Activated CD4-positive, alpha-beta T cell treated with anti-CD3 and anti-CD28 coated beads, Interleukin-2, amount 10 ng/mL, durations not matched to agents 7 days and 5 days (primary cell): ENCODE data around the gene IGHMBP2. TPM values are rescaled to one million over a fixed set of nuclear protein-coding genes. Genes with fewer than 3 reads are reported as not detected.

Experiments
- CTCF ChIA-PET: fragments of 350-600 bp; sonication (Branson Sonifier 250); formaldehyde crosslinking; loops from one replicate; lab custom pipeline; 2021; ENCODE audit warnings: antibody characterized with exemption; lab: Charles Lee
- POLR2A ChIA-PET: fragments of 350-600 bp; sonication (Branson Sonifier 250); formaldehyde crosslinking; loops from one replicate; lab custom pipeline; 2021; ENCODE audit warnings: antibody characterized with exemption; lab: Charles Lee
- DNase-seq: peaks from one replicate; pipeline ENCODE4 v3.0.0-alpha.2; 2020
- H3K27ac Mint-ChIP-seq: one replicate; pipeline ENCODE4 v1.8.0; 2021; ENCODE audit warnings: mild to moderate bottlenecking, moderate library complexity, mixed read lengths
- H3K27me3 Mint-ChIP-seq: one replicate; pipeline ENCODE4 v1.8.0; 2021; ENCODE audit warnings: mixed read lengths
- H3K36me3 Mint-ChIP-seq: one replicate; pipeline ENCODE4 v1.8.0; 2021; ENCODE audit warnings: low read depth, mixed read lengths
- H3K4me1 Mint-ChIP-seq: one replicate; pipeline ENCODE4 v1.8.0; 2021; ENCODE audit warnings: mixed read lengths
- H3K4me3 Mint-ChIP-seq: one replicate; pipeline ENCODE4 v1.8.0; 2021; ENCODE audit warnings: mild to moderate bottlenecking, moderate library complexity, mixed read lengths
- H3K9me3 Mint-ChIP-seq: one replicate; pipeline ENCODE4 v1.8.0; 2021; ENCODE audit warnings: mixed read lengths
- total RNA-seq, 2 experiments: library from RNA; stranded (reverse); gene quantifications; one replicate each; pipeline ENCODE4 v1.2.3, GENCODE V29; 2021

The IGHMBP2 gene
- total RNA-seq, 2 experiments from 2014 or later = 23.9 to 28.3 TPM

DNA sequence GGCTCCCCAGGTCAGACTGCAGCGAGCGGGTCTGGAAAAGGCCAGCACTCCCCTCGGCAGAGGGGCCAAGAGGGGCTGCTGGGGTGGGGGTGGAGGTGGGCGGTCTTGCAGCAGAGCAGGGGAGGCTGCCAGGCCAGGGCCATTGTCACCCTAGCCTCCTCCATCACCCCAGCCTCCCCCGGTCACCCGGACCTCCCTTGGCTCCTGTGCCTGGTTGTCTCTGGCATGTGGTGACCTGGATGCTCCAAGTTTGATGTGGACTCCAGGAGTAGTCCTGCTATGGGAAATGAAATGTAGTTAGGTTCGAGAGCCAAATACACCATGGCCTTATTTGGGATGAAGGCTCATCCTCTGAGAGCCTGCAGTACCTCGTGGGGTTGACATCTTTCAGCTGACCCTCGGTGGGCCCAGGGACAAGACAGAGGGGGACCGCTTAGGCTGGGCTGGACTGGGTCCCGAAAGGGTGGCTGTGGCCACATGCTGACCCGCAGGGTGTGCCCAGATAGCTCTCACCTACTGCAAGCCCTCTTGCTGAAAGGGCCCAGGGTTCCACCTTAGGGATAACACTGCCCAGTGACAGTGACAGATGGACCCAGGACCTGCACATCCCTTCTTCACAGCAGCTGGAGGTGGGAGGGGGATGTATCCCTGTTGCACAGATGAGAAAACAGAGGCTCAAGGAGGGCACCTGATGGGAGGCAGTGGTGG is 53.0 kb downstream of the IGHMBP2 start:
- H3K4me3 Mint-ChIP-seq = no peak overlapping the region
- ChIA-PET CTCF (interaction anchor here (1.0 kb wide), 1 partner anchor 14 kb away, joined by 4 read pairs; no protein-coding TSS in a partner anchor), POLR2A (no interaction called here)
- H3K4me1 Mint-ChIP-seq = peaks cover 2% of the 10 kb centered on the region
- no peak for DNase-seq
- no peak overlapping the region for H3K27ac Mint-ChIP-seq
- no peaks in the 10 kb centered on the region for H3K27me3 Mint-ChIP-seq
- H3K36me3 Mint-ChIP-seq = no peaks in the 10 kb centered on the region
- H3K9me3 Mint-ChIP-seq = no peaks in the 10 kb centered on the region

DNA sequence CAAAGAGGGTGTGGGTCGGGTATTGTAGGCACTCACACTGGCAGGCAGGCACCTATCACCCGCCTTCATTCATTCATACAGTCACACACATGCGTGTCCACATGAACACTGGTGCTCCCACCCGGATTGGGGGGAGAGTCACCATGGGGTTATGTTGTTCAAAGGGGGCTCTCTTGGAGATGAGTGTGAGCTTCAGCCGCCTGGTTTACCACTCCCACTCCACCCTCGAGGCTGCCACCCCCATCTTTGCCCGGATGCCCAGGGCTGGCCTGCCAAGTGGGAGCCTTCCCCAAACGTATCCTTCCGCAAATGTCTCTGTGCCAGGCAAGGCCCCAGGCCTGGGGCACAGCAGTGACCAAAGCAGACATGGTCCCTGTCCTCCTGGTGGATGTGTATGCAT is 54.5 kb downstream of the IGHMBP2 start:
- Mint-ChIP-seq H3K9me3 (no peaks in the 10 kb centered on the region), H3K4me1 (peaks cover 9% of the 10 kb centered on the region), H3K4me3 (no peak overlapping the region), H3K27me3 (no peaks in the 10 kb centered on the region), H3K36me3 (peaks cover 7% of the 10 kb centered on the region), H3K27ac (no peak overlapping the region)
- ChIA-PET POLR2A (no interaction called here), CTCF (interaction anchor here (0.5 kb wide), 1 partner anchor 50 kb away, joined by 3 read pairs; no protein-coding TSS in a partner anchor)
- no peak for DNase-seq

DNA sequence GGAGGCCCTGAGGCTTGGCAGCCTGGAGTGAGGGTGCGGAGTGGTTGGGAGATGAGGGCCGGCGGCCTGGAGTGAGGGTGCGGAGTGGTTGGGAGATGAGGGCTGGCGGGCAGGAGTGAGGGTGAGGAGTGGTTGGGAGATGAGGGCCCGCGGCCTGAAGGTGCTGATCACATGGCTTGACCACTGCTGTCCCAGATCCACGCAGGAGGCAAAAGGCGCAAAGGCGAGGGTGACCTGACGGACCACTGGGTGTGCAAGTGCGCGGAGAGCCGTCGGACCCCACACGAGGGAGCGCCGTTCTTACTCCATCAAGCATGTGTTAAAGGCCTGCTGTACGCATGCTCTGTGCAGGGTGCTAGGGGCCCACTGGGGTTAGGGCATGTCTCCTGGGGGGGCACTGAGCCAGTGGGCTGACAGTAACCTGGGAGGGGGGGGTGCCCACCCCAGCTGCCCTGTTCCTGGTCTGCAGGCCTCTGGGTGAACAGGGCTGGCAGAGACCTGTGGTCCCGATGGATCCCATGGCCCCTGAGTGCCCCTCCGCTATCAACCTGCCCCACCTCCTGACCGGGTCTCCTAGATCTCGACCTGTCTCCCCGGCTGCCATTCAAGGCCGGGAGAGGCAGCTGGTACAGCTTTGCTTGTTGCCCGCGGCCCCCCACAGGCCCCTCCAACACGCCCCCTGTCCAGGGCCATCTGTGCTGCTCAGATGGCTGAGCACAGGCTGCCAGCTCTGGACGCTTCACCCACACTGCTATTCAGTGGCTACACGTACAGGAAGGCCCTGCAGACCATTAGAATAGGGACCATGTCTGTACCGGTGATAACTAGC is 56.0 kb downstream of the IGHMBP2 start:
- CTCF ChIA-PET = no interaction called here
- H3K4me3 Mint-ChIP-seq = no peak overlapping the region

GRCh38 chr11:68960294-68961071 is 56.8 kb downstream of the IGHMBP2 start:
- Mint-ChIP-seq H3K9me3 (no peaks in the 10 kb centered on the region), H3K4me3 (no peak overlapping the region), H3K4me1 (peaks cover 10% of the 10 kb centered on the region), H3K27me3 (no peaks in the 10 kb centered on the region), H3K27ac (no peak overlapping the region), H3K36me3 (peaks cover 10% of the 10 kb centered on the region)
- ChIA-PET CTCF (no interaction called here), POLR2A (no interaction called here)
- DNase-seq = no peak

More for the DNA sequence above, 56.0 kb downstream of the IGHMBP2 start:
- Mint-ChIP-seq H3K27me3 (no peaks in the 10 kb centered on the region), H3K27ac (no peak overlapping the region), H3K4me1 (peaks cover 12% of the 10 kb centered on the region), H3K36me3 (peaks cover 10% of the 10 kb centered on the region), H3K9me3 (no peaks in the 10 kb centered on the region)
- POLR2A ChIA-PET = no interaction called here
- DNase-seq = no peak

- H3K27me3 Mint-ChIP-seq = no peaks in the 10 kb centered on the region
- POLR2A ChIA-PET = no interaction called here
- DNase-seq = no peak
- no peak overlapping the region for H3K4me3 Mint-ChIP-seq
- peaks cover 11% of the 10 kb centered on the region for H3K36me3 Mint-ChIP-seq
- CTCF ChIA-PET = no interaction called here
- peaks cover 17% of the 10 kb centered on the region for H3K4me1 Mint-ChIP-seq
- no peak overlapping the region for H3K27ac Mint-ChIP-seq
- H3K9me3 Mint-ChIP-seq = no peaks in the 10 kb centered on the region
These were observed 57.6 kb downstream of the IGHMBP2 start for GRCh38 chr11:68961245-68961644.

GRCh38 chr11:68962527-68963250 is 59.0 kb downstream of the IGHMBP2 start:
- CTCF ChIA-PET = no interaction called here
- peaks cover 25% of the 10 kb centered on the region for H3K4me1 Mint-ChIP-seq
- H3K27ac Mint-ChIP-seq = peak overlapping the region; percentile 91
- no peaks in the 10 kb centered on the region for H3K27me3 Mint-ChIP-seq
- POLR2A ChIA-PET = no interaction called here
- H3K36me3 Mint-ChIP-seq = peaks cover 13% of the 10 kb centered on the region
- H3K9me3 Mint-ChIP-seq = no peaks in the 10 kb centered on the region
- DNase-seq = peak; percentile 29
- H3K4me3 Mint-ChIP-seq = no peak overlapping the region

GRCh38 chr11:68963779-68964178 is 60.1 kb downstream of the IGHMBP2 start:
- POLR2A ChIA-PET = no interaction called here
- CTCF ChIA-PET = no interaction called here
- H3K27ac Mint-ChIP-seq = peak overlapping the region; percentile 72
- no peak for DNase-seq
- peaks cover 13% of the 10 kb centered on the region for H3K36me3 Mint-ChIP-seq
- no peaks in the 10 kb centered on the region for H3K9me3 Mint-ChIP-seq
- H3K4me3 Mint-ChIP-seq = no peak overlapping the region
- peaks cover 25% of the 10 kb centered on the region for H3K4me1 Mint-ChIP-seq
- H3K27me3 Mint-ChIP-seq = no peaks in the 10 kb centered on the region

GRCh38 chr11:68965901-68966853 is 62.5 kb downstream of the IGHMBP2 start:
- Mint-ChIP-seq H3K4me3 (no peak overlapping the region), H3K36me3 (peaks cover 13% of the 10 kb centered on the region), H3K27me3 (no peaks in the 10 kb centered on the region), H3K9me3 (no peaks in the 10 kb centered on the region), H3K4me1 (peaks cover 25% of the 10 kb centered on the region), H3K27ac (peak overlapping the region; percentile 85)
- ChIA-PET POLR2A (no interaction called here), CTCF (interaction anchor here (0.7 to 1.4 kb wide), 2 partner anchors 37 kb away, joined by 3 read pairs; no protein-coding TSS in a partner anchor)
- peak; percentile 41 for DNase-seq

- Mint-ChIP-seq H3K4me3 (no peak overlapping the region), H3K36me3 (peaks cover 13% of the 10 kb centered on the region), H3K9me3 (no peaks in the 10 kb centered on the region), H3K27me3 (no peaks in the 10 kb centered on the region), H3K4me1 (peaks cover 25% of the 10 kb centered on the region), H3K27ac (no peak overlapping the region)
- DNase-seq = no peak
- CTCF ChIA-PET = interaction anchor here (0.6 to 1.4 kb wide), 2 partner anchors 36 to 117 kb away, joined by 3 to 4 read pairs; no protein-coding TSS in a partner anchor
- POLR2A ChIA-PET = no interaction called here
These were observed 63.4 kb downstream of the IGHMBP2 start for GRCh38 chr11:68966894-68967780.

GRCh38 chr11:68968306-68969250 is 64.9 kb downstream of the IGHMBP2 start:
- POLR2A ChIA-PET = no interaction called here
- DNase-seq = no peak
- Mint-ChIP-seq H3K36me3 (peaks cover 6% of the 10 kb centered on the region), H3K27ac (no peak overlapping the region), H3K27me3 (no peaks in the 10 kb centered on the region), H3K4me3 (no peak overlapping the region), H3K9me3 (no peaks in the 10 kb centered on the region), H3K4me1 (peaks cover 18% of the 10 kb centered on the region)
- CTCF ChIA-PET = interaction anchor here (0.6 to 1.4 kb wide), 2 partner anchors 11 to 119 kb away, joined by 3 to 4 read pairs; no protein-coding TSS in a partner anchor
